SK-N-MC (cell line): Measurements from ENCODE around the gene TNIK.

Experiments used
- EZH2 ChIP-seq: fragments of 200-600 bp; sonication (generic); IDR thresholded peaks from one replicate; pipeline ENCODE4 v1.6.1; 2017; ENCODE audit warnings: antibody characterized with exemption
- POLR2AphosphoS5 ChIP-seq: IDR thresholded peaks from 2 replicates; pipeline ENCODE4 v1.6.1; 2012; ENCODE audit warnings: mild to moderate bottlenecking, low read depth, low read length, borderline replicate concordance

DNA sequence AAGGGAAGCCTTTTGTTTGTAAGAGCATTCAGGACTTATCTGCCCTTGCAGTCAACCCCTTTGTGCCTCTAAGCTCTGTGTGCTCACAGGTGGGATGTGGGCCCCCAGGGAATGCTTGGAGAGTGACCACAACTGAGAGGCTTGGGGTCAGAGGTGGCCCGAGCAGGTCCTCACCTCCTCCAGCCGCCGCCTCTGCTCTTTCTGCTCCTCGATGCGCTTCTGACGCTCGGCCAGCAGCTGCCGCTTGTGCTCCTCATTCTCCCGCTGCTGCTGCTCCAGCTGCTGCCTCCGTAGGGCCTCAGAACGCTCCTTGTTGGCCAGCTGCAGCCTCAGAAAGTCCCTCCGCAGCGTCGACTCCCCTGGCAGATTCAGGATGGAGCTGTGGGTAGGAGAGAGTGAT lies 302.9 kb downstream of the TNIK start:
- TF ChIP-seq EZH2 (no peak), POLR2AphosphoS5 (no peak)
